KMS-11 (cell line): ENCODE data around the gene TMEM163.

Experiments used
- H2AFZ ChIP-seq: fragments of 200-600 bp; sonication (generic); 2 replicates; pipeline ENCODE4 v1.6.1; 2016; ENCODE audit warnings: antibody characterized with exemption, mixed run types, low read depth
- H3K27ac ChIP-seq: fragments of 200-600 bp; sonication (generic); 2 replicates; pipeline ENCODE4 v1.6.1; 2016; ENCODE audit warnings: mild to moderate bottlenecking, mixed run types
- H3K27me3 ChIP-seq: fragments of 200-600 bp; sonication (generic); 2 replicates; pipeline ENCODE4 v1.6.1; 2017; ENCODE audit warnings: mild to moderate bottlenecking, low read depth, mixed run types, moderate library complexity; ENCODE audit not compliant: insufficient read depth
- H3K36me3 ChIP-seq: fragments of 200-600 bp; sonication (generic); 2 replicates; pipeline ENCODE4 v1.6.1; 2017; ENCODE audit warnings: mild to moderate bottlenecking, mixed run types; ENCODE audit not compliant: insufficient read depth
- H3K4me1 ChIP-seq: fragments of 200-600 bp; sonication (generic); 2 replicates; pipeline ENCODE4 v1.6.1; 2016; ENCODE audit warnings: mild to moderate bottlenecking, low read depth, mixed run types; ENCODE audit not compliant: poor library complexity, severe bottlenecking
- H3K4me2 ChIP-seq: fragments of 200-600 bp; sonication (generic); 2 replicates; pipeline ENCODE4 v1.7.0; 2016; ENCODE audit warnings: mild to moderate bottlenecking, mixed run types
- H3K4me3 ChIP-seq: fragments of 200-600 bp; sonication (generic); IDR thresholded peaks from 2 replicates; pipeline ENCODE4 v1.6.1; 2017; ENCODE audit warnings: low read depth, low read length, mixed read lengths; ENCODE audit not compliant: insufficient read depth
- H3K79me2 ChIP-seq: fragments of 200-600 bp; sonication (generic); 2 replicates; pipeline ENCODE4 v1.6.1; 2016; ENCODE audit warnings: low read depth, mixed run types; ENCODE audit not compliant: insufficient read depth
- H3K9ac ChIP-seq: fragments of 200-600 bp; sonication (generic); 2 replicates; pipeline ENCODE4 v1.6.1; 2016; ENCODE audit warnings: mild to moderate bottlenecking, mixed run types
- H4K20me1 ChIP-seq: fragments of 200-600 bp; sonication (generic); 2 replicates; pipeline ENCODE4 v1.6.1; 2016; ENCODE audit warnings: mild to moderate bottlenecking, mixed run types; ENCODE audit not compliant: insufficient read depth
- TF ChIP-seq, protein P1 (sequence below): fragments of 200-600 bp; sonication (generic); conservative IDR thresholded peaks from 2 replicates; pipeline ENCODE4 v1.6.1; 2017; ENCODE audit warnings: low read depth, mild to moderate bottlenecking, antibody characterized with exemption, low read length, moderate library complexity, mixed read lengths

The TMEM163 gene

DNA sequence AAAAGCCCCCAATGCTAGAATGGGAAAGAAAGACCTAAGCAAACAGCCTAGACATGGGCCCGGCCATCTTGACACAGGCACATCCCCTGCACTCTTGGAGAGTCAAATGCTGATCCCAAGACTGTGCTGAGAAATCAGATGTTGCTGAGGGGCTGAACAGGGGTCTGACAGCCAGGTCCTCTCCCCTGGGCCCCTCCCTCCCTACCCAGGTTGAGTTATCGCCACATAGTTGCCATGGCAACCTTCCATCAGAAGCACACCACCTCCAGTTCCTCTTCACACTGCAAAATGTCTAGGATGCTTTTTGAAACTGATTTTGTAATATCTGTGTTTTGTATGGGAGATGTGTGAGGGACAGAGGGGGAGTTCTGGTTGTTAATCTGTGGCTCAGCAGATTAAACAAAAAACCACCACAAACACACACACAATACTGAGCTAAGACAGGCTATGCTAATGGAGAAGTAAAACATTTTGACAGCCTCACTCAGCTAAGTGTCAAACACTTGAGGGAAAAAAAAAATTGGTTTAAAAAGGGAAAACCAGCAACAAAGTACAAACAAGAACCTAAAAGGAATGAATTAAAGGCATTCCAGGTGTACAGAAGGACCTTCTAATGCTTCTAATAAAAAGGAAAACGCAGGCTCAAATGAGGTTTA is 88.2 kb downstream of the TMEM163 start:
- H2AFZ ChIP-seq, result no peak overlapping the region
- no peaks in the 10 kb centered on the region for H3K27me3 ChIP-seq
- no peak overlapping the region for H3K4me2 ChIP-seq
- no peak overlapping the region for H3K27ac ChIP-seq
- H3K4me3 ChIP-seq, result no peak overlapping the region
- no peaks in the 10 kb centered on the region for H4K20me1 ChIP-seq
- no peaks in the 10 kb centered on the region for H3K79me2 ChIP-seq
- no peaks in the 10 kb centered on the region for H3K4me1 ChIP-seq
- TF ChIP-seq, protein P1, sequence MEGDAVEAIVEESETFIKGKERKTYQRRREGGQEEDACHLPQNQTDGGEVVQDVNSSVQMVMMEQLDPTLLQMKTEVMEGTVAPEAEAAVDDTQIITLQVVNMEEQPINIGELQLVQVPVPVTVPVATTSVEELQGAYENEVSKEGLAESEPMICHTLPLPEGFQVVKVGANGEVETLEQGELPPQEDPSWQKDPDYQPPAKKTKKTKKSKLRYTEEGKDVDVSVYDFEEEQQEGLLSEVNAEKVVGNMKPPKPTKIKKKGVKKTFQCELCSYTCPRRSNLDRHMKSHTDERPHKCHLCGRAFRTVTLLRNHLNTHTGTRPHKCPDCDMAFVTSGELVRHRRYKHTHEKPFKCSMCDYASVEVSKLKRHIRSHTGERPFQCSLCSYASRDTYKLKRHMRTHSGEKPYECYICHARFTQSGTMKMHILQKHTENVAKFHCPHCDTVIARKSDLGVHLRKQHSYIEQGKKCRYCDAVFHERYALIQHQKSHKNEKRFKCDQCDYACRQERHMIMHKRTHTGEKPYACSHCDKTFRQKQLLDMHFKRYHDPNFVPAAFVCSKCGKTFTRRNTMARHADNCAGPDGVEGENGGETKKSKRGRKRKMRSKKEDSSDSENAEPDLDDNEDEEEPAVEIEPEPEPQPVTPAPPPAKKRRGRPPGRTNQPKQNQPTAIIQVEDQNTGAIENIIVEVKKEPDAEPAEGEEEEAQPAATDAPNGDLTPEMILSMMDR, result no peak
- H3K36me3 ChIP-seq, result no peaks in the 10 kb centered on the region
- H3K9ac ChIP-seq, result no peak overlapping the region

DNA sequence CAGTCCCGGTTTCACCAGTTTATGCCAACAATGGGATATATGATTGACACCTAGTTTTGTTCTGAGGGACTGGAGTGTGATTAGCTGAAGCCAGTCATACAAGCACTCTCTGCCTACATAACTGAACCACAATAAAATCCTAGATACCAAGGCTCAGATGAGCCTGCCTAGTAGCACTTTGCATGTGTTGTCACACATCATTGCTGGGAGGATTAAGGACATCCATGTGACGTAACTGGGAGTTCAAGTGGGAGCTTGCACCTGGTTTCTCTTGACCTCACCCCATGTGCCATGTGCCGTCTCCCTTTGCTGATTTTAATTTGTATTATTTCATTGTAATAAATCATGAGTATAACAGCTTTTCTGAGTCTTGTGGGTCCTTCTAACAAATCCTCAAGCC is 90.3 kb downstream of the TMEM163 start:
- no peak overlapping the region for H3K9ac ChIP-seq
- no peaks in the 10 kb centered on the region for H3K4me1 ChIP-seq
- H3K4me2 ChIP-seq, result no peak overlapping the region
- no peak overlapping the region for H2AFZ ChIP-seq
- no peak overlapping the region for H3K27ac ChIP-seq
- H3K4me3 ChIP-seq, result no peak overlapping the region
- H3K36me3 ChIP-seq, result no peaks in the 10 kb centered on the region
- H3K27me3 ChIP-seq, result no peaks in the 10 kb centered on the region
- TF ChIP-seq, protein P1, result no peak
- no peaks in the 10 kb centered on the region for H3K79me2 ChIP-seq
- H4K20me1 ChIP-seq, result no peaks in the 10 kb centered on the region

DNA sequence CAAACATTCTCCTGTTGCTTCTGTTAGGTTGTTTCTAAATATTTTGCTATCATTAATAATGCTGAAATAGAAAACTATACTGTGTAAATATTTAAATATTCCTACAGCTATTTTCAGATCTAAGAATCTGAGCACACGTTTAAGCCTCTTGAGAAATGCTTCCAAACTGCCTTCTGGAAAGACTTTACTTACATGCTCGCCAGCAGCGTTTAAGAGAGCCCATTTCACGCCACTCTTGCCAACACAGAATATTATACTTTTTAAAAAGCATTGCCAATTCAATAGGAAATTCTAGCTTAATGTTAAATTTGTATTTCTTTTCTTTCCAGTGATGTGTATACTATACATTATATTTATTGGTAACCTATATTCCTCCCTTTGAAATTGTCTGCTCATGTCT is 92.0 kb downstream of the TMEM163 start:
- H3K36me3 ChIP-seq, result no peaks in the 10 kb centered on the region
- H3K9ac ChIP-seq, result no peak overlapping the region
- no peaks in the 10 kb centered on the region for H3K79me2 ChIP-seq
- H2AFZ ChIP-seq, result no peak overlapping the region
- no peaks in the 10 kb centered on the region for H4K20me1 ChIP-seq
- TF ChIP-seq, protein P1, result no peak
- no peak overlapping the region for H3K4me2 ChIP-seq
- no peak overlapping the region for H3K27ac ChIP-seq
- no peaks in the 10 kb centered on the region for H3K4me1 ChIP-seq
- H3K27me3 ChIP-seq, result no peaks in the 10 kb centered on the region
- no peak overlapping the region for H3K4me3 ChIP-seq

DNA sequence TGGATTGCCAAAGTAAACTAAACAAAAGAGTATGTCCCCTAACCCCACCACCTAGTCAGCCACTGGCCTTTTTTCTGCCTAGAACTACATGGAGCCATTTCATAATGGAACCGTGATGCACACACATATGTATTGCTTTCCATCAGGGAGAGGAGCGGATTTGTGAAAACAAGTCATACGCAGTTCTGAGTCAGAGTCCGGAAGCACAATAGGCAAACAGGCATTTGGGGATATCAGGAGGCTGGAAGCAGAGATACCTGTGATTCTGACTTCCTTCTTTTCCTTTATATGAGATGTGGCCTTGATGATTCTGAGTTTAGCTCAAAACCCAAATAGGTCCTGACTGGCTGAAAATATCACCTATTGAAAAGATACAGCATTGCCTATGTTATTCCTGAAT is 93.5 kb downstream of the TMEM163 start:
- Histone ChIP-seq H3K36me3 (no peaks in the 10 kb centered on the region), H3K27me3 (no peaks in the 10 kb centered on the region), H3K4me3 (no peak overlapping the region), H3K79me2 (no peaks in the 10 kb centered on the region), H3K4me2 (no peak overlapping the region), H3K9ac (no peak overlapping the region), H3K4me1 (no peaks in the 10 kb centered on the region), H2AFZ (no peak overlapping the region), H4K20me1 (no peaks in the 10 kb centered on the region), H3K27ac (no peak overlapping the region)
- TF ChIP-seq, protein P1, result no peak
